ENCODE data around the gene C14orf132. TPM values are rescaled to one million over a fixed set of nuclear protein-coding genes. Genes with fewer than 3 reads are reported as not detected.

The C14orf132 gene
- total RNA-seq, 4 donors from 2014 or later: 7.8 to 16.9 (median 15.0) TPM

- peaks cover 0 to 6% of the 10 kb centered on the region in 2 donors for H3K27me3 ChIP-seq
- peak overlapping the region in 2 of 4 donors; percentile 64 to 82 for H3K27ac ChIP-seq
- TF ChIP-seq POLR2A (IDR thresholded peaks at IDR 0.05) (no peak), EP300 (IDR thresholded peaks at IDR 0.05) (no peak)
- TF ChIP-seq, protein P1, sequence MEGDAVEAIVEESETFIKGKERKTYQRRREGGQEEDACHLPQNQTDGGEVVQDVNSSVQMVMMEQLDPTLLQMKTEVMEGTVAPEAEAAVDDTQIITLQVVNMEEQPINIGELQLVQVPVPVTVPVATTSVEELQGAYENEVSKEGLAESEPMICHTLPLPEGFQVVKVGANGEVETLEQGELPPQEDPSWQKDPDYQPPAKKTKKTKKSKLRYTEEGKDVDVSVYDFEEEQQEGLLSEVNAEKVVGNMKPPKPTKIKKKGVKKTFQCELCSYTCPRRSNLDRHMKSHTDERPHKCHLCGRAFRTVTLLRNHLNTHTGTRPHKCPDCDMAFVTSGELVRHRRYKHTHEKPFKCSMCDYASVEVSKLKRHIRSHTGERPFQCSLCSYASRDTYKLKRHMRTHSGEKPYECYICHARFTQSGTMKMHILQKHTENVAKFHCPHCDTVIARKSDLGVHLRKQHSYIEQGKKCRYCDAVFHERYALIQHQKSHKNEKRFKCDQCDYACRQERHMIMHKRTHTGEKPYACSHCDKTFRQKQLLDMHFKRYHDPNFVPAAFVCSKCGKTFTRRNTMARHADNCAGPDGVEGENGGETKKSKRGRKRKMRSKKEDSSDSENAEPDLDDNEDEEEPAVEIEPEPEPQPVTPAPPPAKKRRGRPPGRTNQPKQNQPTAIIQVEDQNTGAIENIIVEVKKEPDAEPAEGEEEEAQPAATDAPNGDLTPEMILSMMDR (IDR thresholded peaks at IDR 0.05): no peak
- H3K9me3 ChIP-seq: peaks cover 0 to 6% (median 0%) of the 10 kb centered on the region in 4 donors
- no peak overlapping the region for H3K4me3 ChIP-seq
- no peaks in the 10 kb centered on the region for H3K36me3 ChIP-seq
- peaks cover 0 to 47% (median 0%) of the 10 kb centered on the region in 4 donors for H3K4me1 ChIP-seq
- 74 to 81% methylated on average over 3 of the region's 3 CpGs for WGBS, 2 donors
- DNase-seq (ENCODE audit: low spot score in 2 of 2): no peak
These were observed 63.1 kb downstream of the C14orf132 start for GRCh38 chr14:96102081-96102856.

DNA sequence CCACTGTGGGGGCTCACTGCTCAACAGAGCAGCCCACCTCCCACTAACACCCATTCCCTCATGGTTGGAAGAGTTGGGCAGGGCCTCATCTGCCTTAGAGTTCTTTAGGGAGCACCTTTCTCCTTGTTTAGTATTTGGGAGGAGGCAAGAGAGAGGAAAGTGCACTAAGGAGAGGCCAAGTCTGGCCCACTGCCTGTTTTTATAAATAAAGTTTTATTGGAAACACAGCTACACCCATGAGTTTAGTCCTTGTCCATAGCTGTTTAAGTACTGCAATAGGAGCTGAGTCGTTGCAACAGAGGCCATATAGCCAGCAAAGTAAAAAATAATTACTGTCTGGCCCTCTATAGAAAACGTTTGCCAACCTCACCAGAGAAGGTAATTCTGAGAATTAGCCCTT lies 63.9 kb downstream of the C14orf132 start:
- peaks cover 0 to 47% (median 0%) of the 10 kb centered on the region in 4 donors for H3K4me1 ChIP-seq
- H3K9me3 ChIP-seq: peaks cover 0 to 6% (median 0%) of the 10 kb centered on the region in 4 donors
- WGBS, 2 donors: 75 to 76% methylated on average over 2 of the region's 2 CpGs
- H3K27ac ChIP-seq: peak overlapping the region in 1 of 4 donors; percentile 84
- no peak overlapping the region for H3K4me3 ChIP-seq
- no peaks in the 10 kb centered on the region for H3K27me3 ChIP-seq
- DNase-seq (ENCODE audit: low spot score in 2 of 2): no peak
- TF ChIP-seq EP300 (IDR thresholded peaks at IDR 0.05): no peak
- TF ChIP-seq, protein P1 (IDR thresholded peaks at IDR 0.05): no peak
- TF ChIP-seq POLR2A (IDR thresholded peaks at IDR 0.05): no peak
- H3K36me3 ChIP-seq: no peaks in the 10 kb centered on the region

DNA sequence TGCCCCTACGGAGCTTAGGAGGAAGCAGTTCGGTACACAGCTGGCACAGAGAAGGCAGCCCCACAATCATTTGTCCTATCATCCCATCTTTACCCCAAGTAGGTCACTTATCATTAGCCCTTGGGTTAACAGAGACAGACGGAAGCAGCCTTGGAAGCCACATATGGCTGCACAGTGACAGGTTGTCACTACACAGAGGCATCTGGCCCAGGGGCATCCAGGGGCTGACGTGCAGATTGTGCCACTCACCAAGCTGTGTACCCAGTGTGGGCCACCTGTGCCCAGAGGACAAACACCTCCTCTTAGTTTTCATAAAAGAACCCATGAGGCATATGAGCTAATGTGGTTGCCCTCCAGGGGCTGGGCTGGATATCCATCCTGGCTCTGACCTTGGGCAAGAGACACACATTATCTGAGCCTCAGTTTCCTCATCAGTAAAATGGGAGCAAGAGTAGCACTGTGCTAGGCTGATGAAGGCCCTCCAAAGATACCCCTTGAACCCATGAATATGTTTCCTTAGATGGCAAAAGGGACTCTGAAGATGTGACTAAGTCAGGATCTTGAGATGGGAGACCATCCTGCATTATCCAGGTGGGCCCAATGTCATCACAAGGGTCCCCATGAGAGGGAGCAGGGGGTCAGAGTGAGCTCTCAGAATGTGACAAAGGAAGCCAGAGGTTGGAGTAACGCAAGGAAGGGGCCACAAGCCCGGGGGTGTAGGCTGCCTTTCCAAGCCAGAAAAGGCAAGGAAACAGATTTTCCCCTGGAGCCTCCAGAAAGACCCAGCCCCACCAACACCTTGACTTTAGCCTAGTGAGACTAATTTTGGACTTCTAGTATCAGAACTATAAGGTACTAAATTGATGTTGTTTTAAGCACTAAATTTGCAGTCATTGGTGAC lies 64.6 kb downstream of the C14orf132 start:
- TF ChIP-seq, protein P1 (IDR thresholded peaks at IDR 0.05): no peak
- TF ChIP-seq EP300 (IDR thresholded peaks at IDR 0.05): no peak
- no peak for TF ChIP-seq POLR2A (IDR thresholded peaks at IDR 0.05)
- no peak for DNase-seq (ENCODE audit: low spot score in 2 of 2)
- 93 to 96% methylated on average over 6 of the region's 6 CpGs for WGBS, 2 donors
- no peak overlapping the region for H3K4me3 ChIP-seq
- peaks cover 0 to 47% (median 0%) of the 10 kb centered on the region in 4 donors for H3K4me1 ChIP-seq
- no peaks in the 10 kb centered on the region for H3K36me3 ChIP-seq
- H3K27ac ChIP-seq: peak overlapping the region in 3 of 4 donors; percentile 34 to 84 (median 79)
- no peaks in the 10 kb centered on the region for H3K27me3 ChIP-seq
- peaks cover 0 to 6% (median 0%) of the 10 kb centered on the region in 4 donors for H3K9me3 ChIP-seq

DNA sequence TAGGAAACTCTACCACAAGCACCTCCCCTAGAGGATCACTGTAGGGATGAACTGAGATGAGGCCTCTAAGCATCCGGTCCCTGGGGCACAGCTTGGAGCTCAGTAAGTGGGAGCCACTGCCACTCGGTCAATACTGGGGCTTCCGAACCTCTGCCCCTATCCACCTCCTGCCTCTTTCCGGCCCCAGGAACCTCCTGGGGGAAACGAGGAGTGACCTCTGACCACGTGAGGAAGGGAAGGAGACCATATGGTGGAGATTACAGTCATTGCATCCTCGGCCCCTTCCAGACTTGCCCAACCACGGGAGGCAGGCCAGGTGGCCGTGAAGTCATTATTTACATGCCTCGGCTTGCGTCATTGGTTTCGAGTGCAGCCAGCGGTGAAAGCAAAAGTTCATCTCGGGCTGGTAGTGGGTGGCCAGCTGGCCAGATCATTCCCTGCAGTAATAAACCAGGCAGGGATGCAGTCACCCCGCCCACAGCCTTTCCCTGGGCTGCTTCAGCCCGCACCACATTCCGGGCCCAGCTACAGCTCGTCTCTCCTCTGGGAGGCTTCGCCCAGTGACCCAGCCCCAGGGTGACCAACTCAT lies 65.4 kb downstream of the C14orf132 start:
- no peaks in the 10 kb centered on the region for H3K27me3 ChIP-seq
- H3K27ac ChIP-seq: peak overlapping the region; percentile 34 to 84 (median 72)
- peaks cover 0 to 47% (median 0%) of the 10 kb centered on the region in 4 donors for H3K4me1 ChIP-seq
- peak; percentile 90 to 92 for DNase-seq (ENCODE audit: low spot score in 2 of 2)
- peaks cover 0 to 6% (median 0%) of the 10 kb centered on the region in 4 donors for H3K9me3 ChIP-seq
- TF ChIP-seq POLR2A (IDR thresholded peaks at IDR 0.05) (no peak), EP300 (IDR thresholded peaks at IDR 0.05) (peak; percentile 37 to 98)
- TF ChIP-seq, protein P1 (IDR thresholded peaks at IDR 0.05): peak in 2 of 5 experiments; percentile 17 to 40
- no peaks in the 10 kb centered on the region for H3K36me3 ChIP-seq
- WGBS, 2 donors: 45 to 55% methylated on average over 19 of the region's 19 CpGs
- H3K4me3 ChIP-seq: no peak overlapping the region
